ENCODE measurements around the gene TMEM258.

- TF ChIP-seq JUNB (IDR thresholded peaks at IDR 0.05) = no peak
- TF ChIP-seq USF2 (IDR thresholded peaks at IDR 0.05) = no peak
- TF ChIP-seq CTCF (IDR thresholded peaks at IDR 0.05) = no peak
- TF ChIP-seq KDM1A (IDR thresholded peaks at IDR 0.05; ENCODE audit: low read depth) = no peak
- TF ChIP-seq POLR2A (IDR thresholded peaks at IDR 0.05; ENCODE audit: low read length) = no peak
- no peak for TF ChIP-seq RARB (CRISPR knock-in tag; IDR thresholded peaks at IDR 0.05)
These were observed 47.3 kb upstream of the TMEM258 start for GRCh38 chr11:61839742-61840141.

Measured in A549 (cell line).